Measurements from ENCODE around the gene IL32.
"Not testable (repeated sequence)": the region's sequence is repeated elsewhere in the genome, so short reads cannot be mapped to it uniquely, and the experiment has no call there.

GRCh38 chr16:3069146-3069545 is 3.7 kb downstream of the IL32 start:
- TF ChIP-seq, protein P1, sequence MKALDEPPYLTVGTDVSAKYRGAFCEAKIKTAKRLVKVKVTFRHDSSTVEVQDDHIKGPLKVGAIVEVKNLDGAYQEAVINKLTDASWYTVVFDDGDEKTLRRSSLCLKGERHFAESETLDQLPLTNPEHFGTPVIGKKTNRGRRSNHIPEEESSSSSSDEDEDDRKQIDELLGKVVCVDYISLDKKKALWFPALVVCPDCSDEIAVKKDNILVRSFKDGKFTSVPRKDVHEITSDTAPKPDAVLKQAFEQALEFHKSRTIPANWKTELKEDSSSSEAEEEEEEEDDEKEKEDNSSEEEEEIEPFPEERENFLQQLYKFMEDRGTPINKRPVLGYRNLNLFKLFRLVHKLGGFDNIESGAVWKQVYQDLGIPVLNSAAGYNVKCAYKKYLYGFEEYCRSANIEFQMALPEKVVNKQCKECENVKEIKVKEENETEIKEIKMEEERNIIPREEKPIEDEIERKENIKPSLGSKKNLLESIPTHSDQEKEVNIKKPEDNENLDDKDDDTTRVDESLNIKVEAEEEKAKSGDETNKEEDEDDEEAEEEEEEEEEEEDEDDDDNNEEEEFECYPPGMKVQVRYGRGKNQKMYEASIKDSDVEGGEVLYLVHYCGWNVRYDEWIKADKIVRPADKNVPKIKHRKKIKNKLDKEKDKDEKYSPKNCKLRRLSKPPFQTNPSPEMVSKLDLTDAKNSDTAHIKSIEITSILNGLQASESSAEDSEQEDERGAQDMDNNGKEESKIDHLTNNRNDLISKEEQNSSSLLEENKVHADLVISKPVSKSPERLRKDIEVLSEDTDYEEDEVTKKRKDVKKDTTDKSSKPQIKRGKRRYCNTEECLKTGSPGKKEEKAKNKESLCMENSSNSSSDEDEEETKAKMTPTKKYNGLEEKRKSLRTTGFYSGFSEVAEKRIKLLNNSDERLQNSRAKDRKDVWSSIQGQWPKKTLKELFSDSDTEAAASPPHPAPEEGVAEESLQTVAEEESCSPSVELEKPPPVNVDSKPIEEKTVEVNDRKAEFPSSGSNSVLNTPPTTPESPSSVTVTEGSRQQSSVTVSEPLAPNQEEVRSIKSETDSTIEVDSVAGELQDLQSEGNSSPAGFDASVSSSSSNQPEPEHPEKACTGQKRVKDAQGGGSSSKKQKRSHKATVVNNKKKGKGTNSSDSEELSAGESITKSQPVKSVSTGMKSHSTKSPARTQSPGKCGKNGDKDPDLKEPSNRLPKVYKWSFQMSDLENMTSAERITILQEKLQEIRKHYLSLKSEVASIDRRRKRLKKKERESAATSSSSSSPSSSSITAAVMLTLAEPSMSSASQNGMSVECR (CRISPR knock-in tag; IDR thresholded peaks at IDR 0.05; ENCODE audit: borderline replicate concordance), result not testable (repeated sequence)
- TF ChIP-seq, protein P2, sequence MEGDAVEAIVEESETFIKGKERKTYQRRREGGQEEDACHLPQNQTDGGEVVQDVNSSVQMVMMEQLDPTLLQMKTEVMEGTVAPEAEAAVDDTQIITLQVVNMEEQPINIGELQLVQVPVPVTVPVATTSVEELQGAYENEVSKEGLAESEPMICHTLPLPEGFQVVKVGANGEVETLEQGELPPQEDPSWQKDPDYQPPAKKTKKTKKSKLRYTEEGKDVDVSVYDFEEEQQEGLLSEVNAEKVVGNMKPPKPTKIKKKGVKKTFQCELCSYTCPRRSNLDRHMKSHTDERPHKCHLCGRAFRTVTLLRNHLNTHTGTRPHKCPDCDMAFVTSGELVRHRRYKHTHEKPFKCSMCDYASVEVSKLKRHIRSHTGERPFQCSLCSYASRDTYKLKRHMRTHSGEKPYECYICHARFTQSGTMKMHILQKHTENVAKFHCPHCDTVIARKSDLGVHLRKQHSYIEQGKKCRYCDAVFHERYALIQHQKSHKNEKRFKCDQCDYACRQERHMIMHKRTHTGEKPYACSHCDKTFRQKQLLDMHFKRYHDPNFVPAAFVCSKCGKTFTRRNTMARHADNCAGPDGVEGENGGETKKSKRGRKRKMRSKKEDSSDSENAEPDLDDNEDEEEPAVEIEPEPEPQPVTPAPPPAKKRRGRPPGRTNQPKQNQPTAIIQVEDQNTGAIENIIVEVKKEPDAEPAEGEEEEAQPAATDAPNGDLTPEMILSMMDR (IDR thresholded peaks at IDR 0.05), result not testable (repeated sequence)
- not testable (repeated sequence) for TF ChIP-seq FOXJ3 (CRISPR knock-in tag; IDR thresholded peaks at IDR 0.05; ENCODE audit: borderline replicate concordance); CBFB (CRISPR knock-in tag; IDR thresholded peaks at IDR 0.05; ENCODE audit: low read depth); RELA (CRISPR knock-in tag; IDR thresholded peaks at IDR 0.05; ENCODE audit: borderline replicate concordance); ZNF396 (CRISPR knock-in tag; IDR thresholded peaks at IDR 0.05; ENCODE audit: borderline replicate concordance); TEAD4 (CRISPR knock-in tag; IDR thresholded peaks at IDR 0.05); SOX15 (CRISPR knock-in tag; IDR thresholded peaks at IDR 0.05); NR1H2 (CRISPR knock-in tag; IDR thresholded peaks at IDR 0.05); SMAD3 (CRISPR knock-in tag; IDR thresholded peaks at IDR 0.05; ENCODE audit: borderline replicate concordance)
- TF ChIP-seq, protein P3, sequence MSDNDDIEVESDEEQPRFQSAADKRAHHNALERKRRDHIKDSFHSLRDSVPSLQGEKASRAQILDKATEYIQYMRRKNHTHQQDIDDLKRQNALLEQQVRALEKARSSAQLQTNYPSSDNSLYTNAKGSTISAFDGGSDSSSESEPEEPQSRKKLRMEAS (CRISPR knock-in tag; IDR thresholded peaks at IDR 0.05), result not testable (repeated sequence)
- TF ChIP-seq, protein P4, sequence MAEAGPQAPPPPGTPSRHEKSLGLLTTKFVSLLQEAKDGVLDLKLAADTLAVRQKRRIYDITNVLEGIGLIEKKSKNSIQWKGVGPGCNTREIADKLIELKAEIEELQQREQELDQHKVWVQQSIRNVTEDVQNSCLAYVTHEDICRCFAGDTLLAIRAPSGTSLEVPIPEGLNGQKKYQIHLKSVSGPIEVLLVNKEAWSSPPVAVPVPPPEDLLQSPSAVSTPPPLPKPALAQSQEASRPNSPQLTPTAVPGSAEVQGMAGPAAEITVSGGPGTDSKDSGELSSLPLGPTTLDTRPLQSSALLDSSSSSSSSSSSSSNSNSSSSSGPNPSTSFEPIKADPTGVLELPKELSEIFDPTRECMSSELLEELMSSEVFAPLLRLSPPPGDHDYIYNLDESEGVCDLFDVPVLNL (CRISPR knock-in tag; IDR thresholded peaks at IDR 0.05; ENCODE audit: borderline replicate concordance, low read depth), result not testable (repeated sequence)

Measured in WTC11 (cell line).